ENCODE data around the gene SPOCK1.

Gene SPOCK1

DNA sequence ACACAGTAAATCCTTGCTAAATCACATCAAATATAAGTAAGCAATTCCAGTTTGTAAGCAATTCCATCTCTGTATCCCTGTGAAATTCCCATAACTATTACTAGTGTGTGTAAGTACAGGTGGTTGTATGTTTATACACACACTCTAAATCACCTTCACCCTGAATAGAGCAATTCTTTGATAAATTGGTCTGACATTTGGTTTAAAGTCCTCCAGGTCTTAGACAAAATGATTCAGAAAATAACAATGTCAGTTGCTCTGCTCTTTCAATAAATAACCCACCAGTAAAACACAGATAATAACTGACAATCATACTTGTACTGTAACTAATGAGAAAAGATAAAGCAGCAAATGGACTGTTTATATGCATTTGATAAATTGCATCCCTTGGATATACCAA, 226.3 kb downstream of the SPOCK1 start:
- TF ChIP-seq, protein P1, sequence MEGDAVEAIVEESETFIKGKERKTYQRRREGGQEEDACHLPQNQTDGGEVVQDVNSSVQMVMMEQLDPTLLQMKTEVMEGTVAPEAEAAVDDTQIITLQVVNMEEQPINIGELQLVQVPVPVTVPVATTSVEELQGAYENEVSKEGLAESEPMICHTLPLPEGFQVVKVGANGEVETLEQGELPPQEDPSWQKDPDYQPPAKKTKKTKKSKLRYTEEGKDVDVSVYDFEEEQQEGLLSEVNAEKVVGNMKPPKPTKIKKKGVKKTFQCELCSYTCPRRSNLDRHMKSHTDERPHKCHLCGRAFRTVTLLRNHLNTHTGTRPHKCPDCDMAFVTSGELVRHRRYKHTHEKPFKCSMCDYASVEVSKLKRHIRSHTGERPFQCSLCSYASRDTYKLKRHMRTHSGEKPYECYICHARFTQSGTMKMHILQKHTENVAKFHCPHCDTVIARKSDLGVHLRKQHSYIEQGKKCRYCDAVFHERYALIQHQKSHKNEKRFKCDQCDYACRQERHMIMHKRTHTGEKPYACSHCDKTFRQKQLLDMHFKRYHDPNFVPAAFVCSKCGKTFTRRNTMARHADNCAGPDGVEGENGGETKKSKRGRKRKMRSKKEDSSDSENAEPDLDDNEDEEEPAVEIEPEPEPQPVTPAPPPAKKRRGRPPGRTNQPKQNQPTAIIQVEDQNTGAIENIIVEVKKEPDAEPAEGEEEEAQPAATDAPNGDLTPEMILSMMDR (IDR thresholded peaks at IDR 0.05; ENCODE audit: low read depth, low read length), result no peak
- DNase-seq (ENCODE audit: low read depth in 2 of 2), result no peak
- no peak overlapping the region for H3K4me3 ChIP-seq (replicated peaks in 1 of 2; ENCODE audit: low read depth in 2 of 2, low read length in 2 of 2)

DNA sequence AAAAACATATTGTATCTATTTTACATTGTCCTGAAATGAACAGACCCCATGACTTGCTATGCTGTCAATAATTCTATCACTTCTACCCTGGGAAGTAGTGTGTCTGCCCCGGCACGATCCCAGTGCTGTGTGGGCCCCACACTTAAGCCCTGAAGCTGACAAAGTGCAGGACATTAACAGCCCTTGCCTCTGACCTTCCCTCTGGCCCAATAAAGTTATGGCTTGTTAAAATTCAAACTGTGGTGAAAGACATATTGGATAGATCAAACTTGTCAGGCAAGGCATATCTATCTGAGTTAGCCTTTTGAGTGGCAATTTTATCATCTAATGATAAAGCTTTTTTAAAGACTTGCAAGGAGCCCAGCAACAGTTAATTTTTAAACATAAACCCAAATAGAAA, 229.2 kb downstream of the SPOCK1 start:
- H3K4me3 ChIP-seq (replicated peaks in 1 of 2; ENCODE audit: low read depth in 2 of 2, low read length in 2 of 2), result no peak overlapping the region
- DNase-seq (ENCODE audit: low read depth in 2 of 2), result no peak
- TF ChIP-seq, protein P1 (IDR thresholded peaks at IDR 0.05; ENCODE audit: low read depth, low read length), result no peak

DNA sequence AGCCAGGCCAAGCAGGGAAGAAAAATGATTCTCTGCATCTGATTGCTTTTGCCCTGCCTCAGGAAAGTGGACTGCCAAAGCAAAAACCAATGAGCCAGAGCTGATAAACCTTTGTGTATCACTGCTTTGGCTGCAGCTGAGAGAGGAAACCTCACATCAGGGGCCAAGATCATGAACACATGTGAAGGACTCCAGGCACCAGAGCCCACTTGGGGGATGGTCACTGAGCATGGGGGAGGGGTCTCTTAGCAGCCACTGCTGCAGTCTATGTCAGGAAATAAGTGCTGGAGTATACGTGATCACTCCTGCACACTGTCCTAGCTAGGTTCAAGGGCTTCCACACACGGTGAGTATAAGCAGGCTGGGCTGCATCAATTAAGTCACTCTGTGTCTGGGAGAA, 229.9 kb downstream of the SPOCK1 start:
- DNase-seq (ENCODE audit: low read depth in 2 of 2), result no peak
- TF ChIP-seq, protein P1 (IDR thresholded peaks at IDR 0.05; ENCODE audit: low read depth, low read length), result no peak
- no peak overlapping the region for H3K4me3 ChIP-seq (replicated peaks in 1 of 2; ENCODE audit: low read depth in 2 of 2, low read length in 2 of 2)

DNA sequence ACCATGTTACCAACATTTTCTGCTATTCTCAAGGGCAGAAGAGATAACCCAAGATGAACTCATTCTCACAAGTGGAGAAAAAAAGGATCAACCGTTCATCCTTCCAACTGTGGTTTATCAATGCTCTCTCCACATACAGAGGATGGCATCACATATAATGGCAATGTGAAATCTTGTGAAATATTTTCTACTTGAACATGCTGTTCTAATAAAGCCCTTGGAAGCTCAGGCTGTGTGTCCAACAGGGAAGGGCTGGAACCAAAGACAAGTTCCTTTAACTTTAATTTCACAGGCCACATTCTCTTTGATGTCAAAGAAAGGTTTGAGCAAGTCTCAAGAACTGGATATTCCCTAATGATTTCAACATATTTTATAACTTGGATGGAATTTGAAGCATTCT, 230.5 kb downstream of the SPOCK1 start:
- no peak overlapping the region for H3K4me3 ChIP-seq (replicated peaks in 1 of 2; ENCODE audit: low read depth in 2 of 2, low read length in 2 of 2)
- TF ChIP-seq, protein P1 (IDR thresholded peaks at IDR 0.05; ENCODE audit: low read depth, low read length), result no peak
- no peak for DNase-seq (ENCODE audit: low read depth in 2 of 2)

DNA sequence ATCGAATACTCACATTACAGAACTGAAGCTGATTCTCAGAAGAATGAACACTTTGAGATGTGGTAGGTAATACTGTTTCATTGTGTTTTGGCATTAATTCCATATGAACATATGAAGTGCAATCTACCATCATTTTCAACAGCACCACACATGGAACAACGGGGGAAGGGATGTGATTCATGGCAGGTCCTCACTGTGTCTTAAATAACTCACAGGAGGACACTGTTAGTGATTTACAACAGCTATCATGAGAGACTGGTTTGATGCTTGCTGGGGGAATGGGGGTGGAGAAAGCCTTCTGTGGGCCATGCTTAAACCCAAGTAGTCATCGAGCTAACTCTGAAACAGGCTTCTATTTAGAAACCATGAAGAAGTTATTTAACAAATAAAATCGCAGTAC, 232.9 kb downstream of the SPOCK1 start:
- H3K4me3 ChIP-seq (replicated peaks in 1 of 2; ENCODE audit: low read depth in 2 of 2, low read length in 2 of 2), result no peak overlapping the region
- no peak for DNase-seq (ENCODE audit: low read depth in 2 of 2)
- TF ChIP-seq, protein P1 (IDR thresholded peaks at IDR 0.05; ENCODE audit: low read depth, low read length), result no peak

DNA sequence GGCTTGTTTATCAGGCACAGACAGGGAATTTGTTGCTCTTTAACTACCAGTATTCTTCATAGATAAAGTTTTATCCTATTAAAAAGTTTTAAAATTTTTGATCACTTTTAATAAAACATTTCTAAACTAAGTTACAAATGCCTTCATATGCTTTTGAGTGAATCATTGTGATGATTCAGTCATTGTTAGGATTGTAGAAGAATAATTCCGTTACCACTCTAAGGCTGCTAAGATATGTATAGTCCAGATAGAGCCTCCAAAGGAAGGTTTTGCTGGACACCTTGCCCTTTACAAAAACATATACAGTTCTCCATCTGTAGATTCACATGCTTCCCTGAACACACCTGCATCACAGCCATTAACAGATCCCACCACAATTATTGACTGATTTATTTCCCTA, 233.7 kb downstream of the SPOCK1 start:
- DNase-seq (ENCODE audit: low read depth in 2 of 2), result peak in 1 of 2 donors; percentile 48
- H3K4me3 ChIP-seq (replicated peaks in 1 of 2; ENCODE audit: low read depth in 2 of 2, low read length in 2 of 2), result no peak overlapping the region
- TF ChIP-seq, protein P1 (IDR thresholded peaks at IDR 0.05; ENCODE audit: low read depth, low read length), result no peak

DNA sequence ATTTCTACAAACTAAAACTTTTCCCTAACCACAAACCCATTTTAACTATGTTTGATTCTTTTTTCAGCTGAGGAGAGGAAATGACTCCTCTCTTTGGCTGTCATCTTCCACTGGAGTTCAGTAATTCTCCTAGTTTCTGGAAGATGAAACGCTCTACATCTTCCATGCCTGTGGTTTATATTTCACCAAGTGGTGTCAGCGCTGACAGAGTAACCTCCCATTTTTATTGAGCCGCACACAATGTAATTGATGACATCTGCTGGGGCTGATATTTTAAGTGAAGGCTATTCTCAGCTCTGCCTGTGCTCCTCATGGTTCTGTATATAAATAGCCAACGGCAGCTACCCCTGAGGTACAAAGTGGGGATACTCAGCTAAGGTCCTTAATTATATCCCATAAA, 234.6 kb downstream of the SPOCK1 start:
- TF ChIP-seq, protein P1 (IDR thresholded peaks at IDR 0.05; ENCODE audit: low read depth, low read length), result no peak
- no peak overlapping the region for H3K4me3 ChIP-seq (replicated peaks in 1 of 2; ENCODE audit: low read depth in 2 of 2, low read length in 2 of 2)
- DNase-seq (ENCODE audit: low read depth in 2 of 2), result peak; percentile 49 to 62

Data from cardiac fibroblast (primary cell).